Endothelial cell of coronary artery (primary cell): ENCODE data around the gene SS18L1. TPM values are rescaled to one million over a fixed set of nuclear protein-coding genes. Genes with fewer than 3 reads are reported as not detected.

Experiments
- total RNA-seq: library from RNA; depleted of rRNA; stranded (reverse); fragments of >200 nt; gene quantifications from 2 replicates; pipeline ENCODE4 v1.2.3, GENCODE V29; 2014

Gene SS18L1, protein sequence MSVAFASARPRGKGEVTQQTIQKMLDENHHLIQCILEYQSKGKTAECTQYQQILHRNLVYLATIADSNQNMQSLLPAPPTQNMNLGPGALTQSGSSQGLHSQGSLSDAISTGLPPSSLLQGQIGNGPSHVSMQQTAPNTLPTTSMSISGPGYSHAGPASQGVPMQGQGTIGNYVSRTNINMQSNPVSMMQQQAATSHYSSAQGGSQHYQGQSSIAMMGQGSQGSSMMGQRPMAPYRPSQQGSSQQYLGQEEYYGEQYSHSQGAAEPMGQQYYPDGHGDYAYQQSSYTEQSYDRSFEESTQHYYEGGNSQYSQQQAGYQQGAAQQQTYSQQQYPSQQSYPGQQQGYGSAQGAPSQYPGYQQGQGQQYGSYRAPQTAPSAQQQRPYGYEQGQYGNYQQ
- total RNA-seq, result 9.8 and 13.5 TPM in 2 replicates

DNA sequence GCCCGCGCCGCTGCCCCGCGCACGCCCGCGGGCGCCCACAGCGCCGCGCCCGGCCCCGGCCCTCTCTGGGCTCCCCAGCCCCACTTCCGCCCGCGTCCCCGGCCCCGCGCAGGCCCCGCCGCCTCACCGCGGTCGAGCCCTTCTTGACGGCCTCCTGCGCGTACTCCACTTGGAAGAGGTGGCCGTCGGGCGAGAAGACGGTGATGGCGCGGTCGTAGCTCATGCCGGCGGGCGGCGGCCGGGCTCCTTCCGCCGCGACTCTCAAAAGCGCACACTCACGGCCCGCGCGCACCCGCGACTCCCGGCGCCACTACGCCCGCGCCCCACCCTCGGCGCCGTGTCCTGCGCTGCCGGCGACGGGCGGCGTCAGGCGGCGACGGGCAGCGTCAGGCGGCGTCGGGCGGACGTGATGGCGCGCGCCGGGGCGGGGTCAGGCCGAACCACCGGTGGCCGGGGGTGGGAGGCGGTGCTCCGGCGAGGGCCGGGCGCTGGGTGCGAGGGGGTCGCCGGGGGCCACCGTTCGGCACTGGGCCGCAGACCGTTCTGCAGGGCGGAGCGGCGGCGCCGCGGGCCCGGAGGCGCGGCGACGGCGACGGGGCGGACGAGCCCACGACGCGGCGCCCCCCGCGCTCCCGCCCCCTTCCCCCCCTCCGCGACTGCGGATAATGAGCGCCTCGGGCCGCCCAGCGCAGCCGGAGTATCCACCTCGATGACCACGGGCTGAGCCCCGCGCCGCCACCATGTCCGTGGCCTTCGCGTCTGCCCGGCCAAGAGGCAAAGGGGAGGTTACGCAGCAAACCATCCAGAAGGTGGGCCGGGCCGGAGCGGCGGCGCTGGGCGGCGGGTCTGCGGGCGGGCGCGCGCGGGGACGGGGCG lies at the start of gene SS18L1, which contains the start of gene PSMA7:
Gene SS18L1, plus strand, starts transcription at position 689 of the 876 bp plus-strand sequence. Its CDS starts 52 bp downstream, at position 741.
Gene PSMA7, minus strand, starts transcription at position 314 of the 876 bp plus-strand sequence. Its CDS starts 91 bp downstream, at position 223.

DNA sequence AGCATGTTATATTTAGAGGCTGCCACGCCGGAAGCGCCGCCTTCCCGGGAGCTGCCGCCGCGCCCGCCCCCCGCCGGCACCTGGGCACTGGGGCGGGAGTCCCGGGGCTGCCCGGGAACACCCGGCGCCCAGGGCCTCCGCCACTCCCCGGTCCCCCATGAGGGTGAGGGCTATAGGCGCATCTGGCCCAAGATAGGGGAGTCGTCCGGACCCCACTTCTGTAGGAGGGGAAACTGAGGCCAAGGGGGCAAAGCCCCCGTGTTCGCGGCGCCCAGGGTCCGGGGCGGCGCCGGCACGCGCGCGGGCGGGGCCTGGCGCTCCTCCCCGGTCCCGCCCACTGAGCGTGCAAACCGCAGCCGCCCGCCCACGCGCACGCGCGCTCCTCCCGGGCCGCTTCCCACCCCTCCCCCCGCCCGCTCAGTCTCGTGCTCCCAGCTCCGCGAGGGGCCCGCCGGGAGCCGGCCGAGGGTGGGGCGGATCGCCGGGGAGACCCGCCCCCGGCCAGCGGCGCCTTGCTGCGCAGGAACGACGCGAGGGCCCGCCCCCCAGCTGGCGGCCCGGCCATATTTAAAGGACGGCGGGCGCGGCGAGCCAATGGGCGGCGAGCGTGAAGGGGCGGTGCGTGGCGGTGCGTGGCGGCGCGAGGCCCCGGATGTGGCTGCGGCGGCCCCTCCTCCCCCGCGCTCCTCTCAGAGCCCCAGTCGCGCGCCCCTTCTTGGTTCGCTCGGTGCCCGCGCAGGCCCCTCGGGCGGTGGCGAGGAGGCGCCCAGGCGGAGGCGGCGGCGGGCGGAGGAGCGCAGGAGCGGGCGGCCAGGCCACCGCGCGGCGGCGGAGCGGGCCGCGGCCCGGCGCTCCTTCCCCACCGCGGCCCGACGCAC lies 21.6 kb upstream of the SS18L1 start, which contains the start of gene LSM14B:
Gene LSM14B, plus strand, starts transcription at position 700 of the 878 bp plus-strand sequence. CDS start 192 bp downstream, outside the sequence.

DNA sequence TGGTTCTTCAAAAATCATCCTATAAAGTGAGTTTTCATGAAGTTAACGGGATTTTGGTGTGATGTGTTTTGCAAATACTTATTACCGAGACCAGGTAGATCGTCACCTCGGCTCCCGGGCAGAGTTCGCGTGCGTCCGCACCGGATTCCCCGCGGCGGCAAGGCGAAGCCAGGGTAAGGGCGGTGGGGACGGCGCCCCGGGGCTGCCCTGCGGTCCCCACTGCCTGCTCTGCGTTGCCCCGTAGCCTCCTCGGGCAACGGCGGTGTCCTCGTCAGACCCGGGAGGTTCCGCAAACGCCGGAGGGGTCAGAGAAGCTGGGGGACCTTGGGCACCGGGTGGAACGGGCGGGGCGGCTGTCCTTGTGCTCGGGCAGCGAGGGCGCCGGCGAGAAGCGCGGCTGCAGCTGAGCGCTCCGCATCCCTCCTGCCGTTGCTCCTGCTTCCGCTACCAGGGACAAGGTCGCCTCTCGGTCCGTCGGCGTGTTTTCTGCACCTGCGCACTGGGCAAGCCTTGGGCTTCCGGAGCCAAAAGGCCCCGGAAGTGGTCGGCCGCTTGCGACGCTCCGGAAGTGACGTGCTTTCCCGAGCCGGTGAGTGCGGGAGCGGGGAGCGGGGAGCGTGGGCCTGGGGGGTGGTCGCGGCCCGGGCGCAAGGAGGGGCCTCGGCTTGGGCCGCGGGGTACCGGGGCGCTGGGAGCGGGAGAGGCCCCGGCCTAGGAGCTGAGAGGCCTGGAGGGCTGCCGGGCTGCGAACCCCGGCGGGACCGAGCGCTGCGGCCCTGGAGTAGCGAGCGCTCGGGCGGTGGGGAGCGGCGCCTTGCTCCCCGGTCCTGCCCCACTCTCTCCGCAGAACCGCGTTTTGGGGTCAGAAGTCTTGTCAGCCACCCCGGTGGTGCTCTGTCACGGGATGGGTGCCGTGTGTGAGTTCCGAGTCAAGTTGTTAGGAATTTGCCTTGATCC lies 39.2 kb downstream of the SS18L1 start, which contains the start of gene MTG2:
Gene MTG2, plus strand, starts transcription at position 560 of the 957 bp plus-strand sequence. CDS start 10,393 bp downstream, outside the sequence.

DNA sequence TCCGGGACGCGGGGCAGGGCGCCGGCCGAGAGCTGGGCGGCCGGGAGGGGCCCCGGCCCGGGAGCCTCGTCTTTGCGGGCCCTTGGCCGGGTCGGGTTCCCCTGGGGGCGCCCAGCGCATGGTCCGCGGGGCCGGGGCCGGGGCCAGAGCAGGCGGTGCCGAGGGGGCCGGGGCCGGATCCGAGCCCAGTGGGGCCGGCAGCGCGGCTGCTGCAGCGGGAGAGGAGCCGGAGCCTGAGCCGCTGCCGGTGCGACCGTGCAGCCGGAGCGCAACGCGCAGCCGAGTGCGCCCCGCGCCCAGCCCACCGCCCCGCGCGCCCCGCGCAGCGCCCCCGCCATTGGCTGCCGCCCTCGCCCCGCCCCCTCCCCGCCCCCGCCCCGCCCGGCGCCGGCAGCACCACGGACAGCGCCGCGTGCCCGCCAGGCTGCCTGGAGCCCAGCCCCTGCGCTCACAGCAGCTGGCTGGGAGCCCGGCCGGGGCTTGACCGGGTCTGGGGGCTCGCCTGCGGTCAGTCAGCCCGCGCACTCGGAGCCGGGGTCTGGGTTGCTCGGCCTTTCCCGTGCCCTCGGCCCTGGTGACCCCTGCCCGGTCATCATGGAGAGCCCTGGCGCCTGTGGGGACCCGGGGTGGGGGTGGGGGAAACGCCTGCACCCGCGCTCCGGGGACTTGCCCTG lies 76.6 kb downstream of the SS18L1 start, which contains the start of gene HRH3:
Gene HRH3, minus strand, starts transcription at position 287 of the 674 bp plus-strand sequence. CDS start 308 bp downstream, outside the sequence.

Other genes with a start within 250 kb of the SS18L1 start
- 2.9 and 5.3 TPM in 2 replicates for gene TAF4, start 77.9 kb upstream of the SS18L1 start, total RNA-seq
- 35.2 and 36.6 TPM in 2 replicates for gene LSM14B, start 21.3 kb upstream of the SS18L1 start, total RNA-seq
- gene PSMA7, start 375 bp upstream of the SS18L1 start, total RNA-seq, result 559 and 583 TPM in 2 replicates
- 14.4 and 16.8 TPM in 2 replicates for gene MTG2, start 39.3 kb downstream of the SS18L1 start, total RNA-seq
- not detected in 2 replicates for gene HRH3, start 76.5 kb downstream of the SS18L1 start, total RNA-seq
- gene OSBPL2, start 94.8 kb downstream of the SS18L1 start, total RNA-seq, result 17.2 and 26.8 TPM in 2 replicates
- 110 and 141 TPM in 2 replicates for gene ADRM1, start 159.2 kb downstream of the SS18L1 start, total RNA-seq
- gene LAMA5, start 223.5 kb downstream of the SS18L1 start, total RNA-seq, result 59.0 and 137 TPM in 2 replicates
- 1,391 and 1,978 TPM in 2 replicates for gene RPS21, start 243.3 kb downstream of the SS18L1 start, total RNA-seq